ENCODE results near the gene NLN. TPM values are rescaled to one million over a fixed set of nuclear protein-coding genes. Genes with fewer than 3 reads are reported as not detected.

NLN gene
- total RNA-seq, 1 donor from 2014 or later, result 13.8 TPM

GRCh38 chr5:65734921-65735320, 12.9 kb downstream of the NLN start:
- no peak for ATAC-seq
- intact Hi-C loops (cut with DNase I), result no loop called here
- H3K4me1 ChIP-seq, result peaks cover 8% of the 10 kb centered on the region

GRCh38 chr5:65736011-65736410, 14.0 kb downstream of the NLN start:
- Histone ChIP-seq H3K27ac (no peak overlapping the region), H3K4me1 (peaks cover 8% of the 10 kb centered on the region), H3K4me3 (no peak overlapping the region), H3K27me3 (ENCODE audit: low read depth) (no peaks in the 10 kb centered on the region), H3K36me3 (no peaks in the 10 kb centered on the region), H3K9me3 (no peaks in the 10 kb centered on the region)
- no peak for DNase-seq
- intact Hi-C loops (cut with DNase I), result no loop called here
- no peak for TF ChIP-seq CTCF (IDR thresholded peaks at IDR 0.05)
- no peak for ATAC-seq

More at GRCh38 chr5:65734921-65735320, 12.9 kb downstream of the NLN start:
- no peak for TF ChIP-seq CTCF (IDR thresholded peaks at IDR 0.05)
- Histone ChIP-seq H3K27ac (no peak overlapping the region), H3K9me3 (no peaks in the 10 kb centered on the region), H3K4me3 (no peak overlapping the region), H3K27me3 (ENCODE audit: low read depth) (no peaks in the 10 kb centered on the region), H3K36me3 (no peaks in the 10 kb centered on the region)
- no peak for DNase-seq

- no peaks in the 10 kb centered on the region for H3K9me3 ChIP-seq
- no peaks in the 10 kb centered on the region for H3K36me3 ChIP-seq
- TF ChIP-seq CTCF (IDR thresholded peaks at IDR 0.05), result no peak
- H3K4me3 ChIP-seq, result no peak overlapping the region
- intact Hi-C loops (cut with DNase I), result no loop called here
- ATAC-seq (peak; percentile 27 to 52), DNase-seq (no peak)
- no peak overlapping the region for H3K27ac ChIP-seq
- peaks cover 8% of the 10 kb centered on the region for H3K4me1 ChIP-seq
- H3K27me3 ChIP-seq (ENCODE audit: low read depth), result no peaks in the 10 kb centered on the region
Observed at GRCh38 chr5:65737842-65738241, 15.8 kb downstream of the NLN start.

- H3K36me3 ChIP-seq, result no peaks in the 10 kb centered on the region
- DNase-seq (no peak), ATAC-seq (no peak)
- TF ChIP-seq CTCF (IDR thresholded peaks at IDR 0.05), result no peak
- H3K27ac ChIP-seq, result no peak overlapping the region
- no peak overlapping the region for H3K4me3 ChIP-seq
- H3K27me3 ChIP-seq (ENCODE audit: low read depth), result no peaks in the 10 kb centered on the region
- intact Hi-C loops (cut with DNase I), result no loop called here
- H3K9me3 ChIP-seq, result no peaks in the 10 kb centered on the region
- H3K4me1 ChIP-seq, result peaks cover 8% of the 10 kb centered on the region
Observed at GRCh38 chr5:65738305-65738704, 16.3 kb downstream of the NLN start.

GRCh38 chr5:65739162-65739561, 17.2 kb downstream of the NLN start:
- DNase-seq (no peak), ATAC-seq (no peak)
- no peak for TF ChIP-seq CTCF (IDR thresholded peaks at IDR 0.05)
- no peaks in the 10 kb centered on the region for H3K9me3 ChIP-seq
- no peaks in the 10 kb centered on the region for H3K27me3 ChIP-seq (ENCODE audit: low read depth)
- no peaks in the 10 kb centered on the region for H3K36me3 ChIP-seq
- intact Hi-C loops (cut with DNase I), result no loop called here
- no peak overlapping the region for H3K4me3 ChIP-seq
- no peak overlapping the region for H3K27ac ChIP-seq
- peaks cover 7% of the 10 kb centered on the region for H3K4me1 ChIP-seq
